ENCODE data around the gene VEGFA.

VEGFA gene

DNA sequence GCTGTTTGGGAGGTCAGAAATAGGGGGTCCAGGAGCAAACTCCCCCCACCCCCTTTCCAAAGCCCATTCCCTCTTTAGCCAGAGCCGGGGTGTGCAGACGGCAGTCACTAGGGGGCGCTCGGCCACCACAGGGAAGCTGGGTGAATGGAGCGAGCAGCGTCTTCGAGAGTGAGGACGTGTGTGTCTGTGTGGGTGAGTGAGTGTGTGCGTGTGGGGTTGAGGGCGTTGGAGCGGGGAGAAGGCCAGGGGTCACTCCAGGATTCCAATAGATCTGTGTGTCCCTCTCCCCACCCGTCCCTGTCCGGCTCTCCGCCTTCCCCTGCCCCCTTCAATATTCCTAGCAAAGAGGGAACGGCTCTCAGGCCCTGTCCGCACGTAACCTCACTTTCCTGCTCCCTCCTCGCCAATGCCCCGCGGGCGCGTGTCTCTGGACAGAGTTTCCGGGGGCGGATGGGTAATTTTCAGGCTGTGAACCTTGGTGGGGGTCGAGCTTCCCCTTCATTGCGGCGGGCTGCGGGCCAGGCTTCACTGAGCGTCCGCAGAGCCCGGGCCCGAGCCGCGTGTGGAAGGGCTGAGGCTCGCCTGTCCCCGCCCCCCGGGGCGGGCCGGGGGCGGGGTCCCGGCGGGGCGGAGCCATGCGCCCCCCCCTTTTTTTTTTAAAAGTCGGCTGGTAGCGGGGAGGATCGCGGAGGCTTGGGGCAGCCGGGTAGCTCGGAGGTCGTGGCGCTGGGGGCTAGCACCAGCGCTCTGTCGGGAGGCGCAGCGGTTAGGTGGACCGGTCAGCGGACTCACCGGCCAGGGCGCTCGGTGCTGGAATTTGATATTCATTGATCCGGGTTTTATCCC is at the start of gene VEGFA:
TSS of gene VEGFA (plus strand) at position 686 of the 846 bp plus-strand sequence.
- peak; percentile 83 for DNase-seq

DNA sequence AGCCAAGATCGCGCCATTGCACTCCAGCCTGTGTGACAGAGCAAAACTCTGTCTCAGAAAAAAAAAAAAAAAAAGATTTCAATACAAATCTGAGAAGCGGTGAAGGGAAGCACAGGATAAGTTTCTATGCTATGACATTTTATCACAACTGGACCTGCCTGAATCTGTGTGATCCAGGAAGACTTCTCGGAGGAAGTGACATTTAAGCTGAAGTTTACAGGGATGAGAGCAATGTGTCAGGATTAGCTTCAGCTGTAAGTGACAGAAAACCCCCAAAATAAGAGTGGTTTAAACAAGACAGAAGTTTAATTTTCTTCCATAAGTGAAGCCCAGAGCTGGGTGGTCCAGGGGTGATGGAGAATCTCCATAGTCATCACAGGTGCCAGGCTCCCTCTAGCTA is 49.0 kb upstream of the VEGFA start:
- DNase-seq: no peak

DNA sequence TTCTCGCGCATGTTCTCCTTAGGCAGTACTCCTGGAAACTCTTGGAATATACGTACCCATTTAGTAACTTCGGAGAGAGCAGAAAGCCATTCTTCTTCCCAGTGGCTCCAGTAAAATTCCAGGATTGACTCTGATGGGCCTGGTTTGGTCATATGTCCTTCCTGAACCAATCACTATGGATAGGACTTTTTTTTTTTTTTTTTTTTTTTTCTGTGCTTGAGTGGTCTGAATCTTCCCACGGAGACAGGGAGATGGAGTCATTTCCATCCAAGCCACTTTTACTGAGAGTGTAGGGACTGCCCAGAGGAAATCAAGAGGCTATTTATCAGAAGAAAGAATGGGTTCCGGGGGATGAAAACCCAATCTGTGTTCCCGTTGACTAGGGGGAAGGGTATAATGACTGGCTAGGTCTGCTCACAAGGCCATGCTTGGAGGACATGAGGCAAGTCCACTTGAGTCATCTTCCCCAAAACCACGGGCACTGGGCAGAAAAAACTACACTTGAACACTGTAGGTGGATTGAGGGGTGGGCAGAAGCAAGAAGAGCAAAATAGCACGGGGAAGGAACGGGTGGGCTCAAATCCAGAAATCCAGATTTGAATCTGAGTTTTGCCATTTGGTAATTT is 47.0 kb upstream of the VEGFA start:
- no peak for DNase-seq

DNA sequence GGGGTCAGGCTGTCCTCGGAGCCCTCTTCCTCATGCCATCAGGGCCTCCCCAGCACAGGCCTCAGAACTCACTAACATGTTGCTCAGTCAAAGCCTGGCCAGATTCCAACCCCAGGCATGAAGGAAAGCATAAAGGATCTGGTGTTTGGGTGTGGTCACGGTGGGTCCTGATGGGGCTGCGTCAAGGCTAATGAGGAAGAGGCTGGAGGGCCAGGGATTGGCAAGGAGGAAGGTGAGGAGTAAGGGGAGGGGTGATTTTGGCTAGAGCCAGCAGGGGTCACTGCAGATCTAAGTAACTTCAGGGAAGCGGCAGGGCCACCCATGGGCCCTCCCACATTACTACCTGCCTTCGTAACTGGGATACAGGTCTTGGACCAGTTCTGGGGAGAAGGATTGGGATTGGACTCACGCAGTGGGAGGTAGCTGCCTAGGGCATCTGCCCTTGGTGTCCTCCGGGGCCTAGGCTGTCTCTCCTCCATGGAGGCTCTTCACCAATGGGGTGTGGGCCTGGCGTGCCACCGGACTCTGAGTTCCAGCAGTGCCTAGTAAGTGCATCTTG is 46.2 kb upstream of the VEGFA start:
- no peak for DNase-seq

DNA sequence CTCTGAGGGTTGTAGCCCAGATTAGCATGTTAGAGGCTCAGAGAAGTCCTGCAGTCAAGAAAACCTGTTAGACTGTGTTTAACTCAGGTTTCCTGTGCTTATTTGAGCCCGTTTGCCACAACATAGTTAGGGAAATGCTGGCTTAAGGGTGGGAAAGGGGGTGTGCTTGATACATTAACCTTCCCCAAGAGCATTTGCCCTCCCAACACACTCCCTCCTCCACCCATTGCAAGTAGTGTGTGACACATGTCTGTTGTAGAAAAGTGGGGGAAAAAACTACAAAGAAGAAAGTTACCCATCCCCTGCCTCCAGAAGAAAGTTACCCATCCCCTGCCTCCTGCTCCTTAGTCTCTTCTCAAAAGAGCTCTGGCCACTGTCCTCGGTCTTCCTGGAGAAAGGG is 45.7 kb upstream of the VEGFA start:
- DNase-seq: no peak

DNA sequence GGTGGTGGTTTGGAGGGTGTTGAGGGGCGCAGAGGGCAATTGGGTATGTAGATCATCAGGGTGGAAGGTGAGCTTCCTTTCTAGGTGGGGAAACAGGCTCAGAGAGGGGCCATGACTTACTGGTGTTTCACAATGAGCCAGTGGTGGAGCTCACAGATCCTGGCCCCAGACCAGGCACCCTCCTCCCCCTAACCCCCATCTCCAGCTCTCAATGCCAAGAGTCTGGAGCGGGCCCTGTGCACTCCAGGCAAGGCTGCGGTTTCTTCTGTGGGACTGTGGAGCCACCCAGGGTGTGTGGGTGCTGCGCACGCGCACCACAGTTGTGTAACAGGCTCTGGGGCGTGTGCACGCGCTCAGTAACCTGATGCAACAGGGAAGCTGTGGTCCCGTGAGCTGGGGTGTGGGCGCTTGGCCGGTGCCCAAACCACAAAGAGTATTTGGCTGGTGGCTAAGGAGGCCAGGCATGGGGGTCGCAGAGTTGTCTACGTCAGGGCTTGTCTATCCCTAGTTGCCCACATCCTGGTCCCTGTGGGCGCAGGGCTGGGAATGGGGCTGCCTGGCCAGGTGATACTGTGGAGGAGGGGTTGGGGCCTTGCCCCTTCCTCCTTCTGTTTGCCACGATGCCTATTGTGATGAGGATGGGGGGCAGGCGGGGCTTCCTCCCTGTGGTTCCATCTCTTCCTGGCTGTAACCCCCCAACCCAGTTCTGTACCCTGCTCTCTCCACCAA is 44.9 kb upstream of the VEGFA start:
- DNase-seq: peak; percentile 15

DNA sequence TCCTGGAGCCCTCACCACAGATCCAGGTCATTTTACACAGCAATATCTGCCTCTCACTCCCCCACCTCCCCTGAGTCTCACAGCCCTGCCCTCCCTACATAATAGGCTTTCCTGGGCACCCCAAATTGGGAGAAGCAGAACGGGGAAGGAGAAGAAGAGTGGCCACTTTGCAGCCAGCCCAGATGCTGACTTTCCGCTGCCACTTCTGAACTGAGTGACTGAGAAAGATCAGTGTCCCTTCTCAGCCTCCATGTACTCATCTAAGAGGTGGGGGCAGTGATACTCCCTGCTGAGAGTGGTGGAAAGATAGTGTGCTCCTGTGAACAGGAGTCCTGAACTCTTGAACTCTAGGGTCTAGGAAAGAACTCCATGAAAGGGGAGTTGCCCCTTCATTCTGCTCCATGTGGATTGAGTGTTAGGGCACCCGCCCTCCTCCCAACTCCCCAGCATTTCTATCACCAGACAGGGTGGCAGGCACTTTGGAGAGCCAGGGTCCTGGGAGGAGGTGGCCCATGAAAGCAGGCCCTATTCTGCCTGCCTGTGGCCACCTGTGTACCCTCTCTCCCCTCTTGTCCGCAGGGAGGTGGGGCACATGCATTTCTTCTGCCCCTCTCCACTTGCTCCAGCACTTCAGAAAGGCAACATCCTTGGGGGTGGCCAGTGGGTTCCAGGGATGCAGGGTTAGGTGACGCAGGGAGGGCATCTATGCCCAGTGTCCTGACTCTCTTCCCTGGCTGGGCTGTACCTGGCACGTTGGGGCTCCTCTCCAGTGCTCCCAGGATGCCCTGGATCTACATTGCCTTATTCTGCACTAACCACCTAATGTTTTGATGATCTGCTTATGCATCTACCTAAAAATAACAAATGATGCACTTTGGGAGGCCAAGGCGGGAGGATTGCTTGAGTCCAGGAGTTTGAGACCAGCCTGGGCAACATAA is 44.1 kb upstream of the VEGFA start:
- DNase-seq: no peak

DNA sequence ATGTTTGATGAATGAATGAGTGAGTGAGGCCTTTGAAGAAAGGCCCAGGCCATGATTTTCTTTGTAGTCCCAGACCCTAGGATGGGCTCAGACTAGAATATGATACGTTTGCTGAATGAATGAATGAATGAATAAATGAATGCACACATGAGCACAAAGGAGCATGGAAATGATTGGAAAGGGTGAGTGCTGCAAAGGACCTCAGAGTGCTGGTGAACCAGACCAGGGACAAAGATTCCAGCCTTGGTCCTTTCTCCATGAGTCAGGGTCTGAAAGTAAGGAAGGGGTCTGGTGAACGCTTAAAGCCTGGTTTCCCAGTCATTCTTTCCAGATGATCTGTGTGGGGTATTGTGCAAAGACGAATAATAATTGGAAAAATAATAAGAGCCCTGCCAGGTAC is 42.4 kb upstream of the VEGFA start:
- DNase-seq: no peak

DNA sequence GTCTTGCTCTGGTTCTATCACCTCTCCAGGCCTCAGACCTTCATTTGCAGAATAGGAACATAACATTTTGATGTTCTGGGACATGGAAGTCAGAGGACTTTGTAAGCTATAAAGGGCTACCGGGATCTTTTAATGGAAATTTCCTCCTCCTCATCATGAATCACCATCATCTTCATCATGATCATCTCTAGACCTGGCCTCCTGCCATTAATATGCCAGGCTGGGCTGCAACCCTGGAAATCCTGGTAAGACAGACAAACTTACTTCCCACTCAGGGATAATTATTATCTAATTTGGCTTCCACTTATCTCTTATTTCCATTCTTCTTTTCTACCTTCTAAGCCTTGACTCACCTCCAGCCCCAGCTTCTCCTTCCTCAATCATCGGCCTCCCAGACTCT is 41.4 kb upstream of the VEGFA start:
- DNase-seq: no peak

DNA sequence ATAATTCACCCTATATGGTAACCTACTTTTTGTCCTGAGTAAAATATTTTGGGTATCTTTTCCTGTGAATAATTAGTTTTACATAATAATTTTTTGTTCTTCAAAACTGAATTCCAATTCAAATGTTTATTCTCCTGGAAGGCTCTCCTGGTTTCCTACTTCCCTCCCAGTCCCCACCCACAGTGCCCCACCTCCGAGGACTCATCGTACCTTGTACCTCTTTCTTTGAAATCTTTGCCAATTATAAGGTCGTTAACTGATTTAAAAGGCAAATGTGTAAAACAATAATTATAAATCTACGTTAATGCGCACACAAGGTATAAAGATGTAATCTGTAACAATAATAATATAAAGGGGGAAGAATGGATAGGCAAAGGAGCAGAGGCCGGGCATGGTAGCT is 40.5 kb upstream of the VEGFA start:
- no peak for DNase-seq

DNA sequence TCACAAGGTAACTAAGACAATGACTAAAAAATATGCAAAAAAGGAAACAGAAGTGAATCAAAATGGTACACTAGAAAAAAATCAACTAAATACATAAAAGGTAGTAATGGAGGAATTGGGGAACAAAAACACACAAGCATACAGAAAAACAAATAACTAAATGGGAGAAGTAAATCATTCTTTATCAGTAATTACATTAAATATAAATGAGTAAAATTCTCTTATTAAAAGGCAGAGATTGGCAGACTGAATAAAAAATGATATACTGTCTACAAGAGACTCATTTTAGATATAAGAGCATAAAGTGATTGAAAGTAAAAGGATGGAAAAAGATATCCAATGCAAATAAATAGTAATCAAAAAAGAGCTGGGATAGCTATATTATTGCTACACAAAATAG is 39.4 kb upstream of the VEGFA start:
- no peak for DNase-seq

DNA sequence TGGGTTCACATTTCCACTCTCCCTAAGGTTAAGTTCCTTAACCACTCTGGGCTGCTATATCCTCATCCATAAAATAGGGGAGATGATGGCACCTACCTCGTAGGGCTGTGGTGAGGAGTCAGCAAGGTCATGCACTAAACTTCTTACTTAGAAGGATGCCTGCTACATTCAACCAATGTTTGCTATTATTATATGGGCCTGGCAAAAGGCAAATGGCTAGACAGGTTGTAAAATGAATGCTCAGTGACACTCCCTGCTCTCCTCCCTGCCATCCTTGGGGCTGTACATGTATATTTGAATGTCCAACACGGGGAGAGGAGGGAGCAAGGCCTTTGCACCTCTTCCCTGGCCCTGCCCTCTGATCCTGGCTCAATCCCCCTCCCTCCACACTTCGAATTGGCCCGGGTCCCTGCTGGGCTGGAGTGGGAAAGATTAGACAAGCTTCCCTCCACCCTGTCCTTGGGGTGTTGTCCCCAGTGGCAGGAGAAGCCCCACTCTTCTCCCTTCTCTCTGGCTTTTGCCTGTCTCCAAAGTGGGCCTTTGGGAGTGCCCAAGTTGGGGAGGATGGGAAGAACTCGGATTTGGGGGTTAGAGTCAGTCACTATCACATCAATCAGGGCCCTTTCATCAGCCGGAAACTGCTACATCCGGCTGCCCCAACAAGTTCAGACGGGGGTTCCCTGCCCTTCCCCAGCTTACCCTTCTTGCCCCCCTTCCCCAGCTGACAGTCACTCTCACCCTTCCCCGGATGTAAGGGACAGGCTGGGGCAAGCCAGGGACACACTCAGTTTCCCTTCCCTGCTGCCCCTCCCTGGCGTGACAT is 36.3 kb upstream of the VEGFA start:
- DNase-seq: no peak

DNA sequence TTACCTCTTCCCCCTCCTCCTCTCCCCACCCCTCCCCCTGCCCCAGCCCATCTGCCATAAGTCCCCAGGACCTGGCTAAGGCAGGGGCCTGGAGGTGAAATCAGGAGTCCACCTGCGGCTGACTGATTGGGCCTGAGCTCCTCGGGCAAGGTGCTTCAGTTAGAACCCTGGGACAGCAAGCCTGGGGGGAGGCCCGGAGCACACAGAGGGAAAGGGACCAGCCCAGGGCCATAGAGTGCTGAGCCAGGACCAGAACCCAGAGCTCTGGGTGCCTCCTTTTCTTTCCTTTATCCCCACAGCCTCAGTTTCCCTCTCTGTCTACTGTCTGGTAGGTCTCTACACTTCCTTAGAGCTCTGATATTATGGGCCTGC is 35.7 kb upstream of the VEGFA start:
- no peak for DNase-seq

DNA sequence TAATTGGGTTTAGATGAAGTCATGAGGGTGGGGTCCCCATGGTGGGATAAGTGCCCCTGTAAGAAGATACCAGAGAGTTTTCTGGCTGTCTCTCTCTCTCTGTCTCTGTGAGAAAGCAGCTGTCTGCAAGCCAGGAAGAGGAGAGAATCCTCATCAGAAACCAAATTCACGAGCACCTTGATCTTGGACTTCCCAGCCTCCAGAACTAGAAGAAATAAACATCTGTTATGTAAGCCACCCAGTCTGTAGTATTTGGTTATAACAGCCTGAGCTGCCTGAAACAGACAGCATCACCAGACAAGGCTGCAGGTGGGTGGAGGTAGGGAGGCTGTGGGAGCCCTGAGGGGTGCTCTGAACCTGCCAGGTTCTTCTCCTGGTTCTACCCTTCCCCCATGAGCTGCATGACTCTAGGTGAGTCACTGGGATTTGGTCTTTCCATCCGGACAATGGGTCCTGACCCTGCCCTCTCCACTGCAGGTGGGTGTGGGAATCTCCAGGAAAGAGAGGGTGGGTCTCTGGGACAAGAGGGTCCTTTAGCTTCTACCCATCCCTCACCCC is 34.3 kb upstream of the VEGFA start:
- no peak for DNase-seq

DNA sequence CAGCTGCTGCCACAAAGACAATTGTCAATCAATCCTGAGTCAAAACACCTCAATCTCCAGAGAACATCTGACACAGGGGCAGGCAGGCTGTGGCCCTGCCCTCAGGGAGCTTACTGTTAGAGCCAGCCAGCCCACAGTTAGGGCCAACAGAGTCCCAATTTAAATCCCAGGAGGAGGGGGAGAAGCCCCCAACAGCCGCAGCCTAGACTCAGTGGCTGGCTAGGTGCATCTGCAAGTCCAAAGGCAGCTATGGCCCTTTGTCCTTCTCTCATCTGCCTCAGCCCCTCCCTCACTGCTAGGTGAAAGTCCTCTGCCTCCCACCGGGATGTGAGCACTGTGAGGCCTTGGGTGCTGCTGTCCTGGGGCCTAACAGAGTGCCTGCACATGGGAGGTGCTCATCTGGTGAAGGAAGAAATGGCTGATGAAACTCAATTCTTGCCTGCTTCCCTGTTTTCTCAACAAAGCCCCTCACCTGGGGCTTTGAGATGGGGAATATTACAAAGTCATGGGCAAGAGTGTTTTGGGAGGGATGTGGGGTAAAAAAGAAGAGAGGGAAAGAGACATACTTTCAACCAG is 33.7 kb upstream of the VEGFA start:
- DNase-seq: no peak

DNA sequence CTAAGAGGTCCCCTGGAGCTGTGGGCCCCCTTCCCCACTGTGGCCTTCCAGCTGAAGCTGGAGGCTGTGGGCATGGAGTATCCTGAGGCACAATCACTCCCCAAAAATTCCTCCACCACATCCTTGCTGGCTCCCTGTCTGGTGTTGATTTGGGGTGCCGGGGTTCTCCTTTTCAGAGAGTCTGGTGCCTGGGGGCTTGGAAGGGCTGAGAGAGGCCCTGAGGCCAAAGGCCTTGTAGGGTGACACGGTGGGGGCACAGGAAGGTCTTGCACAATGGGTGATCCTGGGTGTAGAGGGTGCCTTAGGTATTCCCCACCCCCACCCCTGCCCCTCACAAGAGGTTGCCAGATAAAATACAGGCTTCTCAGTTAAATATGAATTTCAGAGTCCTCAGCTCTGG is 33.2 kb upstream of the VEGFA start:
- DNase-seq: no peak

DNA sequence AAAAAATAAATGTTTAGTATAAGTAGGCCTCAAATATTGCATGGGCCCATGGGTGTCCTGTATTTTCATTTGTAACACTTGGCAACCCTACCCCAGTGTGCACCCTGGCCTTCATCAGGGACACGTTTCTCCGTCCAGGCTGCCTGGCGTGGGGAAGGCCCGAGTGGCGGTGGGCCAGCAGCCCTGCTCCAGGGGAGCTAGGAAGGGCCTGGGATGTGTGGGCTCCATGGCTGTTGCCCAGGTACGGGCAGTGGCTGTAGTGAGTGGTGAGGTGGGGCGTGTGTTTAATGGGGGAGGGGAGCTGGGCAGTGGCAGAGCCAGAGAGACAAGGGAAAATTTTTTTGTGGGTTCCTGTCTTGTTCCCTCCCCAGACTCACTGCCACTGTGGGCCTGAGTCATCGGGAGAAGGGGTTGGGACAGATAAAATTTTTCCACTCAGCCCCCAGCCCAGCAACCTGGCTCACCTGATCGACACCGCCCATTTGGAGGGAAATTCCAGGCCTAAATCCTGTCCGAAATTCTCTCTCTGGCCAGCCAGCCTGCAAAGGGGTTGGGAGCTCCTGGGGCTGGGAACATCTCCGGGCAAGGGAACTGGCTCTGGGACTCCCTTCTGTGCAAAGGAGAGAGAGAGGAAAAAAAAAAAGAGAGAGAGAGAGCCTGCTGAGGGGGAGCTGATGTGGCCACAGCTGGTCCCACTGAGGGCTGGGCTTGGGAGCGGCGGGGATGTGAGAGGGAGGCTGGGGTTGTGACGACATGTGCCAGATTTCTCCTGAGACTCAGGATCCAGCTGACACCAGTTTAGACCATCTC is 32.5 kb upstream of the VEGFA start:
- DNase-seq: no peak

DNA sequence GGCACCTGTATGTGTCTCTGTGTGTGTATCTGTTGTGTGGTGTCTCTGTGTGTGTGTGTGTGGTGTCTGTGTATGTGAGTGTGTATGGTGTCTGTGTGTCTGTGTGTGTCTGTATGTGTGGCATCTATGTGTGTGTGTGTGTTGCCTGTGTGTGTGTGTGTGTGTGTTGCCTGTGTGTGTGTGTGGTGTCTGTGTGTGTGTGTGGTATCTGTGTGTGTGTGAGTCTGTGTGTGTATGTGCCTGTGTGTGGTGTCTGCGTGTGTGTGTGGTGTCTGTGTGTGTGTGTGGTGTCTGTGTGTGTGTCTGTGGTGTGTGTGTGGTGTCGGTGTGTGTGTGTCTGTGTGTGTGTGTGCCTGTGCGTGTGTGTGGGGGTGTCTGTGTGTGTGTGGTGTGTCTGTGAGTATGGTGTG is 31.7 kb upstream of the VEGFA start:
- no peak for DNase-seq

DNA sequence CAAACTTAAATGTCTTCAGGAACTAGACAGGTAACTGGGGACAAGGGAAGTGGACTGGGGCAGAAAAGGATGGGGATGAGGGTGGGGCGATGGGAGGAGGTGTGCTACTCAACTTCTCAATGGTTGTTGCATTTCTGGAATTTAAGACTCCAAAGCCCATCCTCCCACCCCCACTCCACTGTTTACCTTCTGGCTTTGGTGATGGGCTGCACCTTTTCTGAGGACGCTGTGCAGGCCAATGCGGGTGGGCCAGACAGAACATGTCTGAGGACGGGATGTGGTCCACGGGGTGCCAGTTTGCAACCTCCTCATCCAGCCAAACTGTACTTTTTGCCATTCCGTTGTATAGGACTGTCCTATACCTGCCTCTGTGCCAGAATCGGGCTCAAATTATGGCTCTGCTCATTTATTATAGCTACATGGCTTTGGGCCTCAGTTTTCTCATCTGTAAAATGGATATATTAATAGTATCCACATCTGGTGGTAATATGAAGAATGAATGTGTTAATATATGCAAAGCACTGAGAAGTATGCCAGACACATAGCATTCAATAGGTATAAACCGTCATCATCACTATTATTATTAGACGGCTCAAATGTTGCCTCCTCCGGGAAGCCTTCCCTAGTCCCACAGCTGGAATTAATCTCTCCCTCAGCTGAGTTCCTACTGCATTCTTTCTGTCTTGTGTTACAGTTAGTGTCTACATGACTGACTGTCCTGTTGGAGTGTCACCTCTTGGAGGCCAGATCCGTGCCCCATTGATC is 31.0 kb upstream of the VEGFA start:
- no peak for DNase-seq

Data from amniotic stem cell (primary cell).